NCI-H524 treated with DMSO at 0.1 percent for 48 hours (cell line): Measurements from ENCODE around the gene ONECUT2.
"Not testable (repeated sequence)": the region's sequence is repeated elsewhere in the genome, so short reads cannot be mapped to it uniquely, and the experiment has no call there.

Experiments used
- DNase-seq: peaks from one replicate; lab custom pipeline; 2025; lab: John Stamatoyannopoulos, UW

The ONECUT2 gene

DNA sequence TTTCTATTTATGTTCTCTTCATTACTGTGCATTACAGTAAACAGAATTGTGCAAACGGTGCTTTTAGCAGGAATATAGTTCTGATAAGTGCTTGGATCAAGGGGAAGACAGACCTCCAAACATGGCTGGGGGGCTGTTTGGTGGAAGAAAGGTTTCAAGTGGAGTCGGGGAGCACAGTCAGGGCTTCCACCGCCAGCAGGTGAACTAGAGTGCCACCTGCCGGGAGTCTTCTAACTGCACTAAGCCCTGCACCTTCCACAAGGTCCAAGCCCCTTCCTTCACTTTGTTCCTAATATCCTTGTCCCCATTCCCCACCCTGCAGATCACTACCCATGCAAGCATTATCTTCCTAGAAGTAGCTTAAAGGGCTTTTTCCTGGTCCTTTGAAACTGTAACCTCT lies 11.1 kb downstream of the ONECUT2 start:
- DNase-seq = no peak

DNA sequence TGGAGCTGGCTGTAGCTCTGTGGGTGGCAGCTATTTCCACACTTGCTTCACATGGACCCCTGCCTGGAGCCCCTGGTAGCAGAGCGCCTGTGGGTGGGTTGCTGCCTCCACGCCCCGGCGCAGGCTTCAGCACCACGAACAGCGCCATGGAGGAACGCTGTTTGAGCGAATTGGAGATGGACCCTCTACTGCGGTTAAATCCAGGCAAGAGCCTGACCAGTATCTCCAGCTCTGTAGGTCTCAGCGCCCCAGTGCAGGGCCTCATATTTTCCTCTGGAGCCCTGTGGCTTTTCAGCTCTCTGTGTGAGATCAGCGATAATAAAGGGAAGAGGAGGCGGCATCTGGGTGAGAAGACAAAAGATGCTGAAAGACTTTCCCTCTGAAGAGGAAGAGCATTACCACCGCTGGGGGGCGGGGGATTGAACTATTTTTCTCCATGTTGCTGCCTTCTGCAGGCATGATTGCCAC lies 12.0 kb downstream of the ONECUT2 start:
- DNase-seq = no peak

DNA sequence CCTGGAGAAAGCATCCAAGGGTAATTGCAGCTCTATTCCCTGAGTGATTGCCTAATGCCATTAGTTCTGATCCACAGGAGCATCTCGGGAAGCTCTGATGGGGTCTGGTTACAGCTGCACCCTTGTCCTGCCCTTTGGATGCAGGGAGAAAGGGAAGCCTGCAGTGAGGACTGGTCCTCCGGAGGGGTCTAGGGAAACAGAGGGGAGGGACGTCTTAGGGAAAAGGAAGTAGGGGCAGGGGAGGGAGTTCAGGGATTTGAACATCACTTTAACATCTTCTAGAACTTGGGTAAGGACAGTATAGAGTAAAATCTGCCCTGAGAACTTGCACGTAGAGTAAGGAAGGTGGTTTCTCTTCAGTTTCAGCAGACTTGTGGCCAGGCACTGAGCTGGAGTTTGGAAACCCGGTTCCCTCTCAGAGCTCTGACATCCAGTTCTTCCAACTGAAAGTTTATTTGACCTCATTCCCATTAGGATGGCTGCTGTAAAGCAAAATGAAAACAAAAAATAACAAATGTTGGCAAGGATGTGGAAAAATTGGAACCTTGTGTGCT lies 20.5 kb downstream of the ONECUT2 start:
- DNase-seq = no peak

DNA sequence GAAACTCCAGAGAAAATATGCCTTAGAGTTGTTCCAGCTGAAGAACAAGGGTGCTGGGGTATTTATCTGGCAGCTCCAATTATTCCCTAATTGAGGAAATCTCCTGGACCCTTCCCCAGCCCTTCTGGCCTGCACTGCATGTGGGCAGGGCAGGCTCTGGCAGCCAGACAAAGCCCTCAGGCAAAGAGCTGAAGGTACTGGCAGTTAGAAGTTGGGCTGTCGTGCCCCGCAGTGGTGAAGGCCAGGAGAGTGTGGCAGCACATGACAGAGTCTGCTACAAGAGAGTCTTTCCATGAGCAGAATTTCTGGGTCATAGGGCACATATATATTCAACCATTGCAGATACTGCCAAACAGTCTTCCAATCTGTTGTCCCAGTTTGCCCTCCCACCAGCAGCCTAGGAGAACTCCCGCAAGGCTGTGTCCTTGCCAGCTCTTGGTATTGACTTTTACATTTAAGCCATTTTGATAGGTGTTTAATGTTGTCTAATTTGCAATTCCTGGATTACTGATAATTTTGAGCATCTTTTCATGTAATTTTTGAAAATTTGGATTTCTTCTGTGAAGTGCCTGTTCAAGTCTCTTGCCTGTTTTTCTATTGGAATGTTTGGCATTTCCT lies 26.6 kb downstream of the ONECUT2 start:
- no peak for DNase-seq

DNA sequence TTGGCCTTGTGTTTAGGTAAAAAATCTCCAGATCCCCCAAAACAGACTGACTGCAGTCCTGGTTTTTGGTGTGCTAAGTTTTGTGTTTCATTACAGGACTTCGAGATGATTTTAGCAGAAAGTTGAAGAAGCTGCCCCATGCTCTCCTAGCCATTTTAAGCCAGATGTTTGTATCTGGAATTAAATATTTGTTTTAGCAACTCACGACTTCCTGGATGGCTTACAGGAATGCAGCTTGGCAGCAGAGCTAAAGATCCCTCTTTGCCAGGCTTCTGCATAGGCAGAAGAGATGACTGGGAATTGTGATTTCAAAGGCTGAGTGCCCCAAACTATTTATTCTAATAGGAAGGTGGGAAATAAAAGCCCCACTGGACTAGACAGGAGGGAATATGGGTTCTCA lies 31.1 kb downstream of the ONECUT2 start:
- no peak for DNase-seq

DNA sequence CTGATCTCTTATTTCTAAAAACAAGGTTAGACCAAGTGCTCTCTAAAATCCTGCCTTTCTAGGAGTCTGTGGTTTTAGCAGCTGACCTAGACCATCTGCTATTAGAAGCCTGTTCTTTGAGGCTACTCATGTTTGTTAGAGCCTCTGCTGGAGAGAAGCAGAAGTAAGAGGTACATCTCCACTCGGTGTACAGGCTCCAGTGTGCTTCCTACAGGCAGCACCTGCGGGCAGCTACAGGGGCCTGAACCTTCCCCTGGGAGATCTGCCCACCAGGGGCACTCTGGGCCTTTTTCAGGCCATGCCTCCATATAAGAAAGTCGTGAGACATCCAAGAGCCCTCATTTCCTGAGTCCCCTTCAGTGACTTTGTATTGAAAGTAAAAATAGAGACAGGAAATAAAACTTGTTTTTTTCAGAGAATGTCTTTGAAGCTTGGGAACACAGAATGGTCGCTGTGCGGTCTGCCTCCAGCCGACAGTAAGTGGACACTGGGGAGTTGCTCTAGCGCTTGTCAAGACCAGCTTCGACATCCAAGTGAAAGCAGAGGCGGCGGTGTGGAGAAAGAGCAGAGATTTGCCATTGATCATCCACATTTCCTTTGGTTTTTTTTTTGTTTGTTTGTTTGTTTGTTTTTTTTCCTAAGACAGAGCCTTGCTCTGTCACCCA lies 31.7 kb downstream of the ONECUT2 start:
- no peak for DNase-seq

DNA sequence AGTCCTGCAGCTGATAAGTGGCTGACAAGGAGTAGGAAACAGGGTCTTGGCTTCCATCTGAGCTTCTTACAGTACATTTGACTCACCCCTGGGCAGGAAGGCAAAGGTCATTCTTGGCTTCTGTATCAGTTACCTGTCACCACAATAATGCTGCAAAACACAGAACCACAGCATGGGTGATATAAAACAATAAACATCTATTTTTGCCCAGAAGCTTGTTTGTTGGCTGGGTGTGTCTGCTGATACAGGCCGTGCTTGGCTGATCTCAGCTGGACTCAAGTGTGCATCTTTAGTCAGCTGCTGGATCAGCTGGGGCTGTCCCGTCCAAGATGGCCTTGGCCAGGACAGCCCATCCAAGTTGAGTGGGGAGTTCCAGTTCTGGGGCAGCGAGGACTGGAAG lies 34.7 kb downstream of the ONECUT2 start:
- DNase-seq = no peak

DNA sequence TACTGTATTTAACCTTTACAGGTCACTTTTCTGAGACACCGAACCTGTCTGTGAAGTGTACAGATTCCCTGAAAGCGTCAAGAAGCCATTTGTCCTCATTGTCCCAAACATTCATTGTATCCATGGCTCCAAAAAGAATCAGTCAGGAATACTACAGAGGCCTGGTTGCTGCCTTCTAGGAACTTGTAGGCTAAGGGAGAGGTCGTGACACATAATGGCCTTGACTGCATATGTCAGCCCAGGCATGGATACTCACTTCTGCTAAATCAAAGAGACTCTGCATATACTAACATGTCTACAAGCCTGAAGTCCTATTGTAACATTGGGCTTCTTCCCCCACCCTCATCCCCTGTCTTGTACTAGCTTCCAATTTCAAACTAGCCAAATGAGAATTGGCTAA lies 40.2 kb downstream of the ONECUT2 start:
- DNase-seq = no peak

DNA sequence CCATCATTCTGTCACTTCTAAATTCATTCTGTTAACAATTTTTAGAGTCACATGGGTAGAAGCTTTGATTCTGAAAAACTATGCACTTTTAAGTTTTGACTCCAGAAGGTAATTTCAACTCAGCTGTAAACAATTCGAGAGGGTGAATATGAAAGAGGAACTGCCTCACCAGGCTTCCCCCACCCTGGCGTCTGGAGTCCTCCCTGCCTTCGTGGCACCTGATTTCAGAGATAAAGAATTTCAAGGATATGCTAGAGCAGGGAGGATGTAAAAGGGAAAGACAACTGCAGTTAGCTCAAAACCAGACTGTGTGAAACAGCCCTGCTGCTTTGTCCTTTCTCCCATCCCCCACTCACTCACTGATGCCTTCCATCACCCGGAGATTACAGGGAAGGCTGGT lies 40.7 kb downstream of the ONECUT2 start:
- DNase-seq = no peak

DNA sequence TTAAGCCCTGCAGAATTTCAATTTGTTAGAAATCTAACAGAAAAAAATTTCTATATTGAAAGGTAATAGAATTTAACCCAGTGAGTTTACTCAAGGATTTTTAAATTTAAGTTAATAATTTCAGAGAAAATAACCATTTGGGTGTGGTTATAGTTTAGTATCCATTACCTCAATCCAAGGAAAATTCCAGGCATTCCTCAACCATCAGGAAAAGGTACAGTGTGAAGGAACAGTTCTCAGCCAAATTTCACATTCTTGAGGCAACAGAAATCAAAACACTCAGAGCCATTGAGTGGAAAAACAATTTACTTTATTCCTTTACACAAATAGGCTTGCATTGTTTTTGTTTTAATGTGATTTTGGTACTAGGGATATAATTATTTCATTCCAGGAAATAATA lies 45.6 kb downstream of the ONECUT2 start:
- DNase-seq = no peak

DNA sequence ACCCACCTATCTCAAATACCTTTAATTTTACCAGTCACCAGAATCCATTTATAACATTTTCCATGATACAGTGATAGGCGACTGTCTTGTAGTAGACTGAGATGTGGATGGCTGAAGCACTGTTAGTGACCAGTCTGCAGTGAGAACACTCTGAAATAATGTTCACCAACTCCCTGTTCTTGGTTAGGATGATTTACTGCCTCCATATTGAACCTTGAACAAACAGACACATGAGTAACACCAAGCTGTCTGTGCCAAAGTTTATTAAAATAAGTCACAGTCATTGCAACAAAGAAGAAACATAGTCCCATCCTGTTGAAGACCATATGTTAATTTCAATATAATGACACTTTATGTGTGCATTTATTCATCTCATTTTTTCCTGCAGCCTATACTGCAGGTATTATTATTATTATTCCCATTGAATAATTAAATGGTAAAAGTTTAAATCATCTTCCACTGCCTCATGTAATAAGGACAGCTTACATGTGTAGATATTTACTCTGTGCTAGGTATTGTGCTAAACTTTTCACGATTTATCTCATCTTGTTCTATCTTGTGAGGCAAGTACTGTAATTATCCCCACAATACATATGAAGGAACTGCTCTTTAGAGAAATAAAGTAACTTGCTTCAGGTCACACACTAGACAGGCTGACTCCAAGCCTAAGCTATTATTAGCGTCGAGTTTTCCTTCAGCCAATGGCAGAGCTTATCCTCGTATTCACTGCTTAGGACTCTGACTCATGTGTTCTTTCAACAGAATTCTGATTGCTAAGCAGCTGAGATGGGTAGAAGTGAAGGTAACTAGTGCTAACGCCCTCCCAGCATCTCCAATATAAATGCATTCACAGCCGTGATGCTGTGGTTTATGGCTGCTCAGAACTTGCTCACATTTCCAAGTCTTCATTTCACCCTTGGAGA lies 62.5 kb downstream of the ONECUT2 start:
- no peak for DNase-seq

DNA sequence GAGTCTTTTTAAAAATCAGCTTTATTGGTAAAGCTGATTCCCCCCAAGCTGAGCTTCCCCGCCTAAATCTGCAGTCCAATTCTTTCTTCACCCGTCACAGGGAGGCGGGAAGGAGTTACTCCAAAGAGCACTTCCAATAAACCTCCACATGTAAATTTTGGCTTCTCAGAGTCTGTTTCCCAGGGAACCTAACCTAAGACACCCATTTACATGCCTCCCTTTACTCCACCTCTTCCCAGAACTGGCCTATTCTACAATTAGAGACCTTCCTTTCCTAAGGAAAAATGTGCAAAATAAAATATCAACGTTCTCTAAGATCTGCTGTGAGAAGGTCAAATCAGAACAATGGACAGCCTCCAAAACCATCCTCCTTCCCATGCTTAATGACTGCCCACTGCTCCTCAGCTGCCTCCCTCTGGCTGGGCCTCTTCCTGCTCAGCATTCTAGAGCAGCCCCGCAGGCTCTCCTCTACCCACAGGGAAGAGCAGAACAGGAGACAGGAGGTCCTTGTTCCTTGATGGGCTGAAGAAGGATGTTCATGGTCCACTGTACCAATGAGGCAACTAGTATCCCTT lies 63.6 kb downstream of the ONECUT2 start:
- no peak for DNase-seq

DNA sequence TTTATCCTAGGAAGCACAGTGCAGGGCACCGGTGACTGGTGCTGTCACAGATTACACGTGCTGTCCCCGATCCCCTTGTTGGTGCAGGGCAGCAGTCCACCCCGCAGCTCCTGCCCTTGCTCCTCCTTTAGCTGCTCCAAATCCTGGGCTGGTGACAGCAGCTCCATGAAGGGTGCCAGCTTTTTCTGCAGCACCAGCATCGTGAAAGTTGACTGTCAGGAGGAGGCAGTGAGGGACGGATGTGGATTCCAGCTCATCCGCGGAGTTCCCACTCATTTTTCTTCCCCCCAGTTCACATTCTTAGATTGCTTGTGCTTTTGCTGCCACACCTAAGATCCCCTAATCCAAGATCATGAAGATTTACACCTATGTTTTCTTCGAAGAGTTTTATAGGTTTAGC lies 67.5 kb downstream of the ONECUT2 start:
- no peak for DNase-seq

DNA sequence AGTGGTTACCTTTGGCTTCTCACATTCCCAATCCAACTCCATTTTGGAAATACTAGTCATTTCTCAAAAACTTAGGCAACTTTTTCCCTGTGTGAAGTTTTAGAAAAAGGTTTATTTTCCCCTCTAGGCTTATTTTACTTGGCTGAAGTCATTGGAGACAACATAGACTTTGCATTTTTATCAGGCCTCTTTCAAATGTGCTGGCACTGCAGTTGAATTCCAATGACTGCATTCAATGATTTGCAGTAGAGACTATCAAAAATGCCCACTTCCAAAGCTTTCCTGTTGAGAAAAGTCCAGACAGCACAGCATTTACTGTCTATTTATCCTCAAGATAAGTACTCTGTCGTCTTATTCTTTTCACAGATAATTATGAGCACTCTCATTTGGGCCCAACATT lies 70.1 kb downstream of the ONECUT2 start:
- no peak for DNase-seq

DNA sequence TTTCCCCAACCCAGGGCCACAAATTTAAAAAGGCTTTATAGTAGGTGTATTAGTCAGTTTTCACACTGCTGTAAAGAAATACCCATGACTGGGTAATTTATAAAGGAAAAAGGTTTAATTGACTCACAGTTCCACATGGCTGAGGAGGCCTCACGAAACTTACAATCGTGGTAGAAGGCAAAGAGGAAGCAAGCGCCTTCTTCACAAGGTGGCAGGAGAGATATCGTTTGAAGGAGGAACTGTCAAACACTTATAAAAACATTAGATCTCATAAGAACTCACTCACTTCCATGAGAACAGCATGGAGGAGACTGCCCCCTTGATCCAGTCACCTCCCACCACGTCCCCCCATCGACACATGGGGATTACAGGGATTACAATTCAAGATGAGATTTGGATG lies 80.9 kb downstream of the ONECUT2 start:
- no peak for DNase-seq

DNA sequence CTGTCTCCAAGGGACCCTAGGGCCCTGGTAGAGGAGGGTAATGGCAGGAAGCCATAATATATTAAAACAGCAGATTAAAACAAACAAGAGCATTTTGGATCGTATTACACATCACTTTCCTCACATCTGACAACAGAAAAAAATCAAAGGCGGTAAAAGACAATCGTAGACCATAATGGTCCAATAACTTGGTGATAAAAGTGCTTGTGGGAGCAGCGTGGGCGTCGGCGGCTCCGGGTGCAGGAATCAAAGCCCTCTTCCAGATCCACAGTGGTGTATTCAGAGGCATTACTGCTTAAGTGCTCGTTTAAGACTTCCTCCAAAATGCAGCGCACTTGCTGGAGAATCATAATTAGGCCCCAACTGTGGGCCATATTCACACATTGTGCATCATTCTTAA lies 83.4 kb downstream of the ONECUT2 start:
- no peak for DNase-seq

DNA sequence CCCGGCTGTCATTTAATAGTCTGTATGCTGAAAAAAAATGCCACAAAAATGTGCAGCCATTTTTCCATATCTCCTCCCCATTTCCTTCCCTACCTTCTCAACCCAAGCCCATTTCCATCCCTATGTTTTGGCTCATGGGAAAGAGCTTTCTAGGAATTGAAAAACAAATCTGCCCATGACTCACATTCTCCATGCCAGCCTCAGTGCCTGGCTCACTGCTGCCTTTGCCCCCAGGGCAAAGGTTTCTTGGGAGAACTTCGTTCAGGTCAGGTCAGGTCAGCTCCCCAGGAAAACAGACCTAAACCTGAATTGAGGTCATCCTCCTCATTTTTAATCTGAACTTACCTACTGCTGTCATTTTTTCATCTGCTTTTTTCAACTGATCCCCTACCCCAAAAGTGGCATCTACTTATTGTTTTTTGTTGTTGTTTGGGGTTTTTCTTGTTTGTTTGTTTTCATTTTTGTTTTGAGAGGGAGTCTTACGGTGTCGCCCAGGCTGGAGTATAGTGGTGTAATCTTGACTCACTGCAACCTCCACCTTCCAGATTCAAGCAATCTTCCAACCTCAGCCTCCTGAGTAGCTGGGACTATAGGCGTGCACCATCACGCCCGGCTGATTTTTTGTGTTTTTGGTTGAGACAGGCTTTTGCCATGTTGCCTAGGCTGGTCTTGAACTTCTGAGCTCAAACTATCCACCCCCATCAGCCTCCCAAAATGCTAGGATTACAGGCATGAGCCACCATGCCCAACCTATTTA lies 84.7 kb downstream of the ONECUT2 start:
- no peak for DNase-seq

DNA sequence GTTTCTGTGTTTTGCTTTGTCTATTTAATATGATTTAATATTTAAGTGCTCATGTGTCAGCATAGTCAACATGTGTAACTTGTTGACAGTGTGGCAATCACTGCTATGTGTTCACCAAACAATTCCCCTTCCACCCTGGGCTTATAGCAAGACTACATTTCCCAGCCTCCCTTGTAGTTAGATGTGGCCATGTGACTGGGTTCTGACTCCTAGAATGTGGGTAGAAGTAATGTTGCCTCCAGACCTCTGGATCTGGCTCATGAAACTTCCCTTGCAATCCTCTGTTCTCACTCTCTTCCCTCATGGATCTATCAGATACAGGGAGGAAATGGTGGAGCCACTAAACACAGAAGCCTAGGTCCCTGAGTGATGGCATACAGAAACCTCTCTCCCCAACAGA lies 87.2 kb downstream of the ONECUT2 start:
- not testable (repeated sequence) for DNase-seq

DNA sequence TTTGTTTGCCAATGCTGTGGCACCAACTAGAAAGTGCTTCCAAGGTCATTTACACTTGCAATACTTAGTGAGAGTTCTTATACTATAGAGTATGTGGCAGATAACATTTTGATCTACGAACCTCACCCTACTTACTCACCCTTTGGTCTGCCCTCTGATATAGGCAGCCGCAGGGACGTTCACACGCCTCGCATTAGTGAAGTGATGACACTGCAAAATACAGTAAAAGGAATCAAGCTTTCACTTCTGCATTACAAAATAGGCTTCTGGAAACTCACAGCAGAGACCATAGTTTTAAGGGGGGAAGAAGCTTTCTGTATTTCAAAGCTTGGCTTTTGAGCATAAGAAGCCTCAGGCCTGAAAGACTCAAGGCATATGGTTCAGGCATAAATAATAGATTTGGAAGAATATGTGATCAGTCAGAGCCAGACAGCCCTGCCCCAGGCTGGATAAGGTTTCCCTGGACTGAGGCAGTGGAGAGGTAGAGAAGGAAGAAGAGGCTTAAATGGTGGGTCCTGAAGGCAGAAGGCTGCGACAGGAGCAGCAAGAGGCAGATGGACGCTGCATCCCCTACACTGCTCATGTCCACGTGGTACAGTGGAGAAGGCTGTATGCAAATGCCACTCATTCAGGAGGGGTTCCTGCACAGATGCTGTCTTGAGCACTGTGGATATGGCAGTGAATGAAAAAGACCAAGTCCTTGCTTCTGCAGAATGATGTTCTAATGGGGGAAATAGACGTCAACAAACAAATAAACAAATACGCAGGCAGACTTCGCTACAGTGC lies 88.2 kb downstream of the ONECUT2 start:
- DNase-seq = peak; percentile 53

DNA sequence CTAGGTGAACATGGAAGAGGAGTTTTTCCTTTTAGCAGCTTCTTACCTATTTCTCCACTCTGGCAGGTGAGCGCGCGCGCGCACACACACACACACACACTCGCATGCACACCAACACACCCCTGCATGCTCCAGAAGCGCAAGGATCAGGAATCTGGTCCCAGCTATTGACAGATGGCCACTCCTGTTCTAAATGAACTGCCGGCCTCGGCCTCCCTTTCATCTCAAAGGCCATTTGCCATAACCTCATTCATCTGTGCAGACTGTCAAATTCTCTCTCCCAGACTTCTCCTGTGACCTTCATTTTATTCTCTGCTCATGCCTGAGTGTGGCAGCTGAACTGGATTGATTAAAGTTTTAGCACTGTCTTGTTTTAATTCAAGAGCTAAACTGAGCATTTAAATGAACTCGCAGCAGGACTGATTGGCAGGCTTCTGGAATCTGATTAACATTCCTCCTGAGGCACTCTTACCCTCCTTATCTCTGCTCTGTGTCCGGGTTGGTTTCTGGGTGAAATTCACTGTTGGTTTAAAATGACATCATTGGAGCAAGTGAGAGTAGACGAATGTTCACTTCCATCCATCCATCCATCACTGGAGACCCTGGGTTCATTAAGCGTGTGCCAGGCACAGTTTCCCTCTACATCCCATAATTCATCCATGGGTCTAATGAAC lies 92.5 kb downstream of the ONECUT2 start:
- peak; percentile 15 for DNase-seq
